Neutrophil (primary cell): ENCODE results near the gene OR2T11.
"Not testable (repeated sequence)": the region's sequence is repeated elsewhere in the genome, so short reads cannot be mapped to it uniquely, and the experiment has no call there.

Experiments used
- H3K27ac ChIP-seq: fragments of 200-600 bp; sonication (generic); 2 replicates; pipeline ENCODE4 v1.5.1; 2016; ENCODE audit warnings: mild to moderate bottlenecking, moderate library complexity
- H3K27me3 ChIP-seq: fragments of 200-600 bp; sonication (generic); 2 replicates; pipeline ENCODE4 v1.6.0; 2016; ENCODE audit warnings: mild to moderate bottlenecking
- H3K36me3 ChIP-seq: fragments of 200-600 bp; sonication (generic); 2 replicates; pipeline ENCODE4 v1.5.1; 2017
- H3K4me1 ChIP-seq, 2 experiments: fragments of 200-600 bp in 1 of 2; sonication (generic) in 1 of 2; 1 replicate in 1 of 2; 2 replicates in 1 of 2; pipeline versions ENCODE4 v1.5.1 to v1.6.1; 2013 to 2016; ENCODE audit warnings: low read depth in 1 of 2, low read length in 1 of 2, mild to moderate bottlenecking in 1 of 2, moderate library complexity in 1 of 2; ENCODE audit not compliant: control insufficient read depth in 1 of 2, insufficient read depth in 1 of 2
- H3K4me3 ChIP-seq, 2 experiments: fragments of 200-600 bp in 1 of 2; sonication (generic) in 1 of 2; 1 replicate in 1 of 2; 2 replicates in 1 of 2; pipeline ENCODE4 v1.5.1; 2013 to 2016; ENCODE audit warnings: low read depth in 1 of 2, low read length in 1 of 2, mild to moderate bottlenecking in 1 of 2, moderate library complexity in 1 of 2
- H3K9me3 ChIP-seq: fragments of 200-600 bp; sonication (generic); 2 replicates; pipeline ENCODE4 v1.5.1; 2016
- TF ChIP-seq, protein P1 (sequence below): fragments of 200-600 bp; sonication (generic); IDR thresholded peaks from 2 replicates; pipeline ENCODE4 v1.5.1; 2016; ENCODE audit warnings: antibody characterized with exemption

Gene OR2T11, protein sequence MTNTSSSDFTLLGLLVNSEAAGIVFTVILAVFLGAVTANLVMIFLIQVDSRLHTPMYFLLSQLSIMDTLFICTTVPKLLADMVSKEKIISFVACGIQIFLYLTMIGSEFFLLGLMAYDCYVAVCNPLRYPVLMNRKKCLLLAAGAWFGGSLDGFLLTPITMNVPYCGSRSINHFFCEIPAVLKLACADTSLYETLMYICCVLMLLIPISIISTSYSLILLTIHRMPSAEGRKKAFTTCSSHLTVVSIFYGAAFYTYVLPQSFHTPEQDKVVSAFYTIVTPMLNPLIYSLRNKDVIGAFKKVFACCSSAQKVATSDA

DNA sequence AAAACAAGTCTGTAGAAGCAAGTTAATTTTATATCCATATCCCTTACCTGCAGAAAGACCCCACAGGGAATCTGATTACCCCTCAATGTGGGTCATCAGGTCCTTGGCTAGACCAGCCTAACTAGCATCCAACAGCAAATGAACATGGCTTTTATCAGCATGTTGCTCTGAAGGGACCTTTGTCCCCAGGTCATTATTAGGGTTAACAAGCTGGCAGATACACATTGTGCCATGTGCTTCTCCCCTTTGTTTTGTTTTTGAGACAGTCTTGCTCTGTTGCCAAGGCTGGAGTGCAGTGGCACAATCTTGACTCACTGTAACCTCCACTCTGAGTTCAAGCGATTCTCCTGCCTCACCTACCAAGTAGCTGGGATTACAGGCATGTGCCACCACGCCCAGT is at the start of gene OR2T11:
Gene OR2T11, minus strand, starts transcription at position 101 of the 400 bp plus-strand sequence. CDS start 7,963 bp downstream, outside the sequence.
- H3K4me3 ChIP-seq, H3K4me1 ChIP-seq, H3K36me3 ChIP-seq, H3K27ac ChIP-seq, H3K27me3 ChIP-seq, H3K9me3 ChIP-seq: not testable (repeated sequence)

DNA sequence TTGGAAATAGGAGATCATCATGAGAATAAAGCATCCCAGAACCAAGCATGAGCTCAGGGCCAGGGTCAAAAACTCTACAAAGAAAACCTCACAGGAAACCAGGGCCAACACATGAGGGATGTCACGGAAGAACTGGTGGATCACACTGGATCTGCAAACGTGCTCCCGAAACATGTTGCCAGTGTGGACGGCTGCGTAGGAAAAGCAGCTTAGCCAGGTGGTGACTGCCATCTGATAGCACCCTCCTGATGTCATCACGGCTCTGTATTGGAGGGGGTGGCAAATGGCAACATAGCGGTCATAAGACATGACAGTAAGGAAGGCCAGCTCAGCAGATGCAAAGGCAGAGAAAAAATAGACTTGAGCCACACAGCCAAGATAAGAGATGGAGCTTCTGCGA is 46.8 kb upstream of the OR2T11 start:
- Histone ChIP-seq H3K9me3 (no peaks in the 10 kb centered on the region), H3K27me3 (peaks cover 11% of the 10 kb centered on the region), H3K36me3 (no peaks in the 10 kb centered on the region), H3K27ac (no peak overlapping the region), H3K4me1 (no peaks in the 10 kb centered on the region), H3K4me3 (no peak overlapping the region)
- TF ChIP-seq, protein P1, sequence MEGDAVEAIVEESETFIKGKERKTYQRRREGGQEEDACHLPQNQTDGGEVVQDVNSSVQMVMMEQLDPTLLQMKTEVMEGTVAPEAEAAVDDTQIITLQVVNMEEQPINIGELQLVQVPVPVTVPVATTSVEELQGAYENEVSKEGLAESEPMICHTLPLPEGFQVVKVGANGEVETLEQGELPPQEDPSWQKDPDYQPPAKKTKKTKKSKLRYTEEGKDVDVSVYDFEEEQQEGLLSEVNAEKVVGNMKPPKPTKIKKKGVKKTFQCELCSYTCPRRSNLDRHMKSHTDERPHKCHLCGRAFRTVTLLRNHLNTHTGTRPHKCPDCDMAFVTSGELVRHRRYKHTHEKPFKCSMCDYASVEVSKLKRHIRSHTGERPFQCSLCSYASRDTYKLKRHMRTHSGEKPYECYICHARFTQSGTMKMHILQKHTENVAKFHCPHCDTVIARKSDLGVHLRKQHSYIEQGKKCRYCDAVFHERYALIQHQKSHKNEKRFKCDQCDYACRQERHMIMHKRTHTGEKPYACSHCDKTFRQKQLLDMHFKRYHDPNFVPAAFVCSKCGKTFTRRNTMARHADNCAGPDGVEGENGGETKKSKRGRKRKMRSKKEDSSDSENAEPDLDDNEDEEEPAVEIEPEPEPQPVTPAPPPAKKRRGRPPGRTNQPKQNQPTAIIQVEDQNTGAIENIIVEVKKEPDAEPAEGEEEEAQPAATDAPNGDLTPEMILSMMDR: no peak

DNA sequence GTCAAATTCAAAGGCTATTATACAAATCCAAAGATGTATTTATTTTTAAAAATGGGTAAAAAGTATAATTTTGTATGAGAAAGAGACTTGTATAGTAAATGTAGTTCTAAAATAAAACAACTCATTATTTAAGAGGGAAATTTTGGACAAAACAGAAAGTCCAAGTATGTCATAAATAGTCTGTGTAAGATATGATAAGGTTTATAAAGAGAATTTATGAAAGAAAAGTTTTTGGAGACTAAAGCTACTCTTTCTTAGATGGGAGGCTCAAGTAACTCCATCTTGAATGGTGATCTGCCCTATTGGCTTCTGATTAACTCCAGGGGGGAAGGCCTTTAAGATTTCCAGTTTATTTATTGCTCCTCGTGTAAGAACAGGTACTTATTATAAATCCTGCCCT is 35.1 kb upstream of the OR2T11 start:
- no peak overlapping the region for H3K27ac ChIP-seq
- no peaks in the 10 kb centered on the region for H3K4me1 ChIP-seq
- no peaks in the 10 kb centered on the region for H3K27me3 ChIP-seq
- H3K4me3 ChIP-seq: no peak overlapping the region
- H3K36me3 ChIP-seq: no peaks in the 10 kb centered on the region
- peaks cover 22% of the 10 kb centered on the region for H3K9me3 ChIP-seq
- TF ChIP-seq, protein P1: no peak

DNA sequence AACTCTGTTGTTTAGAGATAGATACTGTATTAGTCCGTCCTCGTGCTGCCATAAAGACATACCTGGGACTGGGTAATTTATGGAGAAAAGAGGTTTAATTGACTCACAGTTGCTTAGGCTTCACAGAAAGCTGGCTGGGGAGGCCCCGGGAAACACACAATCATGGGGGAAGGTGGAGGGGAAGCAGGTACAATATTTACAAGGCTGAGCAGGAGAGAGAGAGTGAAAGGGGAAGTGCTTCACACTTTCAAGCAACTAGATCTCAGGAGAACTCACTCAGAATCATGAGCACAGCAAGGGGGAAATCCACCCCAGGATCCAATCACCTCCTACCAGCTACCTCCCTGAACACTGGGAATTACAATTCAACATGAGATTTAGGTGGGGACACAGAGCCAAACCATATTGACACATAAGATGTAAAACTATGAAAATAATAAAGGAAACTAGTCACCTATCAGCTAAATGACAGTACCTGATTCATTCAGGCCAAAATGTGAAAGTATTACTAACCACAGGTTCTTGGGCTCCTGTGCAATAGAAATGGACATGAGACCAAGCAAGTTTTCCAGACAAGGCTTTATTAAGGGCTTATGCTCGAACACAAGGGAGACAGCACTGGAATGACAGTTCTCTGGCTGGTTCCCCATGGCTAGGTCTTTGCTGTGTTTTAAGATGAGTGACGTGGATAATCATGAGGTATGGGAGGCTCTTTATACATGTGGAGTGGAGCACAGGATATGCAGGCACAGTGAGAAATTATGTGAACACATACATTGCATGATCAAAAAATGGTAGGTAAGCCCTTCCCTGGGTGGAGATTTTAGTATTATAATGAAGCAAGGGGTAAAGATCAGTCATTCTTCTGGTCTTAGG is 28.8 kb upstream of the OR2T11 start:
- H3K27me3 ChIP-seq, H3K9me3 ChIP-seq, H3K27ac ChIP-seq, H3K36me3 ChIP-seq, H3K4me1 ChIP-seq, H3K4me3 ChIP-seq: not testable (repeated sequence)

DNA sequence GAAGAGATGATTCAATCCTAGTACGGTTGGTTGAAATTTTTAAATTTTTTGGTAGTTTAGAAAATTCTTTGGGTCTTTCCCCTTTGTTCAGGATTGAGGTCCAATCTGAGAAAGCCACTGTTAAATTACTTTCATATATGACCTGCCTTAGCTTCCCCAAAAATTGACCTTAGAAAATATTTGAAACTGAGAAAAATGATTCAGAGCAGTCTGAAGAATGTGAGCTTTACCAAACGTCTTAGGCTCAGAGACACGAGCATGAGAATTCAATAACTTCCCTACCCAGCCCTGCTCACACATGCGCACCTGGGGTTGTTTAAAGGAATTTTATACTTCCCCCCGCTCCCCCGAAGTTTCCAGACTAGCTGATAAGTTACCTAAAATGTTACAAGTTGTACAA is 21.9 kb upstream of the OR2T11 start:
- H3K36me3 ChIP-seq, H3K27ac ChIP-seq, H3K9me3 ChIP-seq, H3K27me3 ChIP-seq, H3K4me1 ChIP-seq, H3K4me3 ChIP-seq: not testable (repeated sequence)

DNA sequence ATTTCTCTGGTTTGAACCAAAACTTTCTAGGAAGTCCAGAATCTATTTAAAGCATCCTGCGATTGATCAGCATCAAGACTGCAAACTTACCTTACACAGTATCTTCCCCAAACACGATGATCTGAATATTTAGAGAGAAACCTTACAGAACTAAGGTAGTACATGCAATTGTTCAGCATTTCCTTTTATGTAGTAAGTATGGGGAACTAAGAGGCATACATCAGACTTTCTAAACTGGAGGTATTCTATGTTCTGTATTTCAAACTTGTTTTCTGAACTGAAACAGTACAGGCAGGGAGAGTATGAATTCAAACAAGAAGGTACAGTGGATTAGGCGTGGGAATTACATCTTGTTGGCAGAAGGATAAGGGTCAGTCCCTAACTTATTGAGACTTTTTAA is 20.5 kb upstream of the OR2T11 start, which contains the start of gene OR2T27:
Gene OR2T27, minus strand, starts transcription at position 175 of the 400 bp plus-strand sequence. CDS start 4,644 bp downstream, outside the sequence.
- not testable (repeated sequence) for H3K27ac ChIP-seq, H3K4me1 ChIP-seq, H3K9me3 ChIP-seq, H3K27me3 ChIP-seq, H3K4me3 ChIP-seq, H3K36me3 ChIP-seq

DNA sequence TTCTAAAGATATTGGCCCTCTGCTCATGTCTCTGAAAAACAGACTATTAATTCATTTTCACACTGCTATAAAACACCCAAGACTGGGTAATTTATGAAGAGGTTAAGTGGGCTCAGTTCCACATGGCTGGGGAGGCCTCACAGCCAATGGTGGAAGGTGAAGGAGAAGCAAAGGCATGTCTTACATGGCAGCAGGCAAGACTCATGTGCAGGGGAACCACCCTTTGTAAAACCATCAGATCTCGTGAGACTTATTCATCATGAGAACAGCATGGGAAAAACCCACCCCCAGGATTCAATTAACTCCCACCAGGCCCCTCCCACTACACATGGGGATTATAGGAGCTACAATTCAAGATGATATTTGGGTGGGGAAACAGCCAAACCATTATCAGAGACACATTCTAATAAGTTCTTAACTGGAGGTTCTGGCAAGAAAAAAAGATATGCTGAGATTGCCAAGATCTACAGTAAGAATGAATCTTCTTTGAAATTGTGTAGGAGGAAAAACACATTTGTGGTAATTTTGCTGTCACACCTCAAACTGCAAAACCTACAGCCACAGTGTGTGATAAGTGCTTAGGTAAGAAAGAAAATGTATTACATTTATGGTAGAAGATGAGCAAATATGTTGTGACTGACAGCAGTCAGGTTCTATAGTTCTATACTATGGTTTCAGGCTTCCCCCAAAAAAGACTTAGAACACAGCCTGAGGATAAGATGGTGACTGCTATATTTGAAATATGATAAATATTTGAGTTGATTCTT is 14.1 kb upstream of the OR2T11 start:
- H3K4me1 ChIP-seq, H3K36me3 ChIP-seq, H3K27me3 ChIP-seq, H3K4me3 ChIP-seq, H3K9me3 ChIP-seq, H3K27ac ChIP-seq: not testable (repeated sequence)

DNA sequence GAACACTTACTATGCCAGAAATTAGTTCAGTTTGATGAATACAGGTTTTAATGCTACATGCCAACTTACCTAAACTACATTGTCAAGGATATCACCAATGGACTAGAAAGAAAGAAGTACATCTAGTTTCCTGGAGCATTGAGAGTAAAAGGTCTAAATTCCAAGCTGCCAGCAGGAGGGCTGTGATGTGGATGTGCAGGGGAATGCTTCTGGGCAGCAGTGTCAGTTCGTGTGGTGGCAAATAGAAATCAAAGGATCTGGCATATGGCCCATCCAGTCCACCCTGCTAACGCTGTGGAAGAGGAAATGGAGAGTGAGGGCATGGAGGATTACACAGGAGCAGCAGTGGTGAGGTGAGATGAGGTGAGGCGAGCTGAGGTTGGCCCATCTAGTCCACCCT is 10.3 kb upstream of the OR2T11 start, which contains the start of gene OR2T35:
Gene OR2T35, minus strand, starts transcription at position 101 of the 400 bp plus-strand sequence. CDS start 6,020 bp downstream, outside the sequence.
- not testable (repeated sequence) for H3K36me3 ChIP-seq, H3K4me1 ChIP-seq, H3K27me3 ChIP-seq, H3K9me3 ChIP-seq, H3K27ac ChIP-seq, H3K4me3 ChIP-seq

DNA sequence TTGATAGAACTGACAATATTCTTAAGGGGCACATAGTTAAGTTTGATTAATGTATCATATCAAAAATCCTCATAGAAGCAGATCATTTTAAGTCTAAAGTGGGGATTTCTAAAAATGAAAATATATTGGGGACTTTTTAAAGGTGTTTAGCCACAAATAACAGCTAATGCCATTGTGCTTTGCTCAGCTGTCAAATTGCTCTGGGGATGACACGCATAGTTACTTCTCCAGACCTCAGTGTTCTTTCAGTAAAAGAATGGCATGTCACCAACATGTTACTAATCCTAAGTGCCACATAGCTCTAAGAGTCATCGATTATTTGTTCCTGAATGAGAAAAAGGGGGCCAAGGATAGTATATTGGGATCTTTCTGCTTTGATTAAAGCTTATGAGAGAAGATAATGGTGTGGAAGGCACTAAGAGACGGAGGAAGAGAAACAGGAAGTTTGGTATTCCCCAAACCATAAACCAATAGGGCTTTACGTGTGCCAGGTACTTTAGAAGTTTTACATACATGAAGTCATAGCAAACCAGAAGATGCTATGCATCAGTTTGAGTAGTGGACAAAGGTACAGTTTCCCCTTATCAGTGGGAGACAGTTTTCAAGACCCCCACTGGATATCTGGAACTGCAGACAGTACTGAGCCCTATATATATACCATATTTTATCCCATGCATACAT is 8.2 kb upstream of the OR2T11 start:
- H3K27ac ChIP-seq, H3K27me3 ChIP-seq, H3K36me3 ChIP-seq, H3K9me3 ChIP-seq, H3K4me3 ChIP-seq, H3K4me1 ChIP-seq: not testable (repeated sequence)

DNA sequence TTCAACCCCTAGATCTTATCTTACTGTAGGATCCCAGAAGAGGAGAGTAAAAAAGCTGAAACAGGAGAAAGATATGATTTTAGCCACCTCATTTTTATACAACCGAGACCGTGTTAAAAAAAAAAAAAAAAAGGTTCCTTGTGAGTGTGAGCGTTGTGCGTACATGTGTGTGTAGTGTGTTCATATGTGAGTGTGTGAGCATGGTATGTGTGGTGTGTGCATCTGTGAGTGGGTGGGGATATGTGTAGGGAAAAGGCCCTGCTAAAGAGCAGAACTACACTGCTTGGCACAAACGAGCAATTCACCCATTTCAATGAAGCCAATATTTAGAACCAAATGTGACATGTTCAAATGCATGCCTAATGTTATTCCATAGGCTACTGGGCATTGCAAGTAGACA is 6.7 kb upstream of the OR2T11 start:
- not testable (repeated sequence) for H3K27ac ChIP-seq, H3K36me3 ChIP-seq, H3K27me3 ChIP-seq, H3K4me3 ChIP-seq, H3K4me1 ChIP-seq, H3K9me3 ChIP-seq

DNA sequence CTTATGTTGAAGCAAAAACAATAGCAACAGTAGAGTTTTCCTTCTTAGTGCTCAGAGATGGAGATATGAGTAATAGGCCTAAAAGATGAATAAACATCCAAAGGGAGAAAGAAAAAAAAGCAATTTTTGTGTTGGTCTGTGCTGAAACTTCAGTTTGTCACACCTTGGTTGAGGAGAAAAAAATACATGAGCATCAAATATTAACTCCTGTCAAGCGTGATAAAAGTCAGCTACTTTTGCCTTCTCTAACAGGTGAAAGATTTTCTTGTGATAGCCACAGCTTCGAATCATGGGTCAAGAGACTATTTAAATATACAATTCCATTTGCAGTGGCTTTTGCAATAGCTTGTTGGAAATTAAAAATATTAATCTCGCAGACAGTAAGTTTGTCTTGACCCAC is 6.0 kb upstream of the OR2T11 start:
- not testable (repeated sequence) for H3K27ac ChIP-seq, H3K4me1 ChIP-seq, H3K9me3 ChIP-seq, H3K4me3 ChIP-seq, H3K36me3 ChIP-seq, H3K27me3 ChIP-seq
